ENCODE measurements around the gene KPTN. TPM values are rescaled to one million over a fixed set of nuclear protein-coding genes. Genes with fewer than 3 reads are reported as not detected.
A peak's percentile ranks its signal among the peaks of the same experiment; 100 is the strongest.

The KPTN gene
- total and polyA plus RNA-seq, 7 donors: 3.8 to 21.5 (median 8.2) TPM

DNA sequence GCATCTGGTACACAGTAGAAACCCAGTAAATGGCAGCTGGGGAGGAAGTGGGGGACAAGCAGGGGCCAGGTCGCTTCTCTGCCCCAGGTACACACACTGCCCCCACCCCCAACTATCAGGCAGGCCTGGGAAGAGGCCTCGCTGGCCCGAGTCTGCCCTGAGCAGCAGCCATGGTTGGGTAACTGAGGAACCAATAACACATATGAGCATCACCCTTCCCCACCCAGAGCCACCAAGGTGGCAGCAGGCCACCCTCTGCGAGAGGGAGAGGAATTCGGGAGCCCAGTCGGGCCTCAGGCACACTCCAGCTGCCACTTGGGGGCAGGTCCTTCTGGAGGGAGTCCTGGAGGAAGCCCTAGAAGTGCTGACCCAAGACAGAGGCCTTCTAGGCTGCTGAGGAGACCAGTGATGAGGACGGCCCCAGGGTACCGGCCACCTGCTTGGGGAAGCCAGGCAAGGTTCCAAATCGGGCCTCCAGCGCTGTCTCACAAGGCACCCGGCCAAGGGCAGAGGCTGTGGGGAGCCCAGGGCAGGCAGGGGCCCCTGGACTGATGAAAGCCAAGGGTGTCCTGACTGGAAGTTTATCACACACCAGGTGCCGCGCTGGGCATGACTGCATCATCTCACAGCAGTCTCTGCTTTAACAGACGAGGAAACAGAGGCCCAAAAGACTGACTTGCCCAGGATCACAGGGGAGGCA, 14.0 kb upstream of the KPTN start:
- Histone ChIP-seq H3K4me1 (peaks cover 43% of the 10 kb centered on the region), H3K27me3 (ENCODE audit: insufficient read depth in 3 of 3, low read length in 2 of 3) (no peaks in the 10 kb centered on the region), H3K4me3 (no peak overlapping the region), H3K27ac (peak overlapping the region; percentile 54), H3K9me3 (no peaks in the 10 kb centered on the region), H3K36me3 (ENCODE audit: insufficient read depth in 1 of 2, low read depth in 1 of 2) (peaks cover 4 to 97% of the 10 kb centered on the region in 2 donors)
- intact Hi-C loops (cut with DNase I): no loop called here
- TF ChIP-seq, protein P1, sequence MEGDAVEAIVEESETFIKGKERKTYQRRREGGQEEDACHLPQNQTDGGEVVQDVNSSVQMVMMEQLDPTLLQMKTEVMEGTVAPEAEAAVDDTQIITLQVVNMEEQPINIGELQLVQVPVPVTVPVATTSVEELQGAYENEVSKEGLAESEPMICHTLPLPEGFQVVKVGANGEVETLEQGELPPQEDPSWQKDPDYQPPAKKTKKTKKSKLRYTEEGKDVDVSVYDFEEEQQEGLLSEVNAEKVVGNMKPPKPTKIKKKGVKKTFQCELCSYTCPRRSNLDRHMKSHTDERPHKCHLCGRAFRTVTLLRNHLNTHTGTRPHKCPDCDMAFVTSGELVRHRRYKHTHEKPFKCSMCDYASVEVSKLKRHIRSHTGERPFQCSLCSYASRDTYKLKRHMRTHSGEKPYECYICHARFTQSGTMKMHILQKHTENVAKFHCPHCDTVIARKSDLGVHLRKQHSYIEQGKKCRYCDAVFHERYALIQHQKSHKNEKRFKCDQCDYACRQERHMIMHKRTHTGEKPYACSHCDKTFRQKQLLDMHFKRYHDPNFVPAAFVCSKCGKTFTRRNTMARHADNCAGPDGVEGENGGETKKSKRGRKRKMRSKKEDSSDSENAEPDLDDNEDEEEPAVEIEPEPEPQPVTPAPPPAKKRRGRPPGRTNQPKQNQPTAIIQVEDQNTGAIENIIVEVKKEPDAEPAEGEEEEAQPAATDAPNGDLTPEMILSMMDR (IDR thresholded peaks at IDR 0.05): no peak
- ATAC-seq: peak in 3 of 4 donors; percentile 17 to 38 (median 34)
- DNase-seq: peak in 1 of 2 donors; percentile 65
- WGBS, 3 donors: 54 to 64% (median 57%) methylated on average over 14 of the region's 14 CpGs

DNA sequence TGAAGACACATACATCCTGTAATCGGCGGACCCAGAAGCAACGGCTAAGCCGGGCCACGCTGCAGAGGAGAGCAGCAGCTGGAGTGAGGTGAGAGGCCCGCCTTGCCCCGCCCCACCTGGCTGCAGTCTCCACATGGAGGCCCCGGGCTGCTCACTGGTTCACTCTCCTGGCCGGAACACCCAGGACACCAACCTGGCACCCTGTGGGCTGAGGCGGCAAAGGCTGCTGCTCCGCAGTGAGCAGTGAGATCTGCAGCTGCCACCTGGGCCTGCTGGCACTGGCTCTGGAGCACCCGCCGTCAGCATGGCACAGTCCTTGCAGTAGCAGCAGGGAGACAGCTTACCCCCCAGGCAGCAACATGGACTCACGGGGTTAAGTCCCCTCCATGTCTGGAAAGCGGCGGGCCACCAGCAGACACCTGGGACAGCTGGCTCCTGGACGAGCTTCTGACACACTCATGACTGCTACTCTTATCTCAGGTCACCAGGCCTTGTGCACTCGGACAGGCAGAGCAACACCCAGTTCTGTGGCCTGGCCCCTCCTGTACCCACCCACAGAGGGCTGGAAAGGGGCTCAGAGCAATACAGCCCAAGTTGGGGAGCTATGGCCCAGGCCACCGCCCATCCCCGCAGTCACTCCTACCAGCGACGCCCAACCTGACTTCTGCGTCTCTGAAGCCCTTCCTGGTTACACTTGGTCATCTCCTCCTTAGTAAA, 13.2 kb upstream of the KPTN start:
- H3K27ac ChIP-seq: peak overlapping the region; percentile 54
- H3K9me3 ChIP-seq: no peaks in the 10 kb centered on the region
- intact Hi-C loops (cut with DNase I): no loop called here
- no peaks in the 10 kb centered on the region for H3K27me3 ChIP-seq (ENCODE audit: insufficient read depth in 3 of 3, low read length in 2 of 3)
- peaks cover 4 to 97% of the 10 kb centered on the region in 2 donors for H3K36me3 ChIP-seq (ENCODE audit: insufficient read depth in 1 of 2, low read depth in 1 of 2)
- H3K4me3 ChIP-seq: no peak overlapping the region
- peaks cover 43% of the 10 kb centered on the region for H3K4me1 ChIP-seq
- 42 to 58% (median 50%) methylated on average over 21 to 23 of the region's 23 CpGs for WGBS, 3 donors
- TF ChIP-seq, protein P1 (IDR thresholded peaks at IDR 0.05): no peak
- peak; percentile 51 to 84 (median 78) for ATAC-seq
- peak in 1 of 2 donors; percentile 73 for DNase-seq

DNA sequence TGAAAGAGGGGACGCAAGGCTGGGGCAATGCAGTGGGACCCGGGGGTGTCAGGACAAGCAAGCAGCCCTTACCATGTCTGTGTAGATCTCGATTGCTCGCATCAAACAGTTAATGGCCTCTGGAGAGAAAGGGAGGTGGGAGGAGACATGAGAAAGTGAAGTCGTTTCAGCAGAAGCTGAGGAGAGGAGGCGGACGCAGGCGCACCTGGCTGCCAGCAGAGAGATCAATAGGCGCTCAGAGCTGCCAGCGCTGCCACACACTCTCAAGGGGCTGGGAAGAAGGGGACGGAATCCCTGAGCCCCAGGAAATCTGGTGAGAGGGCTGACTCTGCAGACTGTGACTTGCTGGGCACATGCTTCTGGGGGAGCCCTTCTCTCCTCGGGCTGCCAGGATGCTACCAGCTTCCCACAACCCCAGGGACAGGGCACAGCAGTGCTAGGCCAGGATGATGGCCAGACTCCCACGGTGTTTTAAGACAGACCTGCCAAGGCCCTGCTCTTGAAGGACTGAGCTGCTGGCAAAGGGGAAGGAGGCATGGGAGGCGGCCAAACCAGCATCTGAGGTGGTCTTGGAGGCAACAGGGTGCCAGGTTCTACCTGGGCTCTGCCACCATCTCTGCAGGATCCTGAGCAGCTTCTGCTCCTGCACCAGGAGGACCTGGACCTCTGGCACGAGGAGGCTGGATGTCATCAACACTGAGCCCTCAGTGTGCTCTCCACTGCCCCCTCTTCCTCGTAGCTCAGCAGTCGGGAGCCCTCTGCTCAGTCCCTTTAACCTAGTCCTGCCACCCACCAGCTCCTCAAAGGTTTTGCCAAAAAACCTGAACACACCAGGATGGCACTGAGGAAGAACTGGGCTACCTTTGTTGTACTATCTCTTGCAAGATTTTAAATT, 11.7 kb upstream of the KPTN start:
- DNase-seq (peak in 1 of 2 donors; percentile 27), ATAC-seq (no peak)
- WGBS, 3 donors: 71 to 74% (median 73%) methylated on average over 17 of the region's 17 CpGs
- H3K27me3 ChIP-seq (ENCODE audit: insufficient read depth in 3 of 3, low read length in 2 of 3): no peaks in the 10 kb centered on the region
- no peak overlapping the region for H3K4me3 ChIP-seq
- H3K9me3 ChIP-seq: no peaks in the 10 kb centered on the region
- TF ChIP-seq, protein P1 (IDR thresholded peaks at IDR 0.05): no peak
- peaks cover 0 to 97% of the 10 kb centered on the region in 2 donors for H3K36me3 ChIP-seq (ENCODE audit: insufficient read depth in 1 of 2, low read depth in 1 of 2)
- intact Hi-C loops (cut with DNase I): no loop called here
- H3K27ac ChIP-seq: peak overlapping the region; percentile 54
- peaks cover 32% of the 10 kb centered on the region for H3K4me1 ChIP-seq

DNA sequence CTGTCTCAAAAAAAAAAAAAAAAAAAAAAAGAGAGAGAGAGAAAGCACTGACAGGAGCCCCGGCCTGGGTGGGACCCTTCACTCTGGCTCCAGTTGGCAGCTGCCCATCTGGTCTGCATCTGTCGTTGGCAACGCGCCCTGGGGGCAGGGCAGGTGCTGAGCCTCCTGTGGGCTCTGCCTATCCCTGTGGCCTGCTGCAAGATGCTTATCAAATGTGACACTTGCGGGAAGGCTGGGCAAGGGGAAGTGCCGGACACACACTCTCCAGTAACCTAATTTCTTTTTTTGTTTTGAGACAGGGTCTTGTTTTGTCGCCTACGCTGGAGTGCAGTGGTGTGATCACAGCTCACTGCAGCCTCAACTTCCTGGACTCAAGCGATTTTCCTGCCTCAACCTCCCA, 10.7 kb upstream of the KPTN start:
- TF ChIP-seq, protein P1 (IDR thresholded peaks at IDR 0.05): no peak
- H3K36me3 ChIP-seq (ENCODE audit: insufficient read depth in 1 of 2, low read depth in 1 of 2): peaks cover 0 to 90% of the 10 kb centered on the region in 2 donors
- ATAC-seq (no peak), DNase-seq (peak in 1 of 2 donors; percentile 49)
- H3K27ac ChIP-seq: no peak overlapping the region
- H3K4me3 ChIP-seq: no peak overlapping the region
- peaks cover 22% of the 10 kb centered on the region for H3K4me1 ChIP-seq
- H3K9me3 ChIP-seq: no peaks in the 10 kb centered on the region
- intact Hi-C loops (cut with DNase I): no loop called here
- WGBS, 3 donors: 37 to 54% (median 42%) methylated on average over 9 of the region's 9 CpGs
- no peaks in the 10 kb centered on the region for H3K27me3 ChIP-seq (ENCODE audit: insufficient read depth in 3 of 3, low read length in 2 of 3)
